ENCODE results near the gene DLAT. TPM values are rescaled to one million over a fixed set of nuclear protein-coding genes. Genes with fewer than 3 reads are reported as not detected.
"Not testable (repeated sequence)": the region's sequence is repeated elsewhere in the genome, so short reads cannot be mapped to it uniquely, and the experiment has no call there.

Gene DLAT
- total RNA-seq, 2 donors from 2014 or later, result 15.6 to 15.9 TPM

- peak overlapping the region; percentile 81 for H3K4me3 ChIP-seq
- peaks cover 44% of the 10 kb centered on the region for H3K36me3 ChIP-seq
- DNase-seq (ENCODE audit: low spot score) (no peak), ATAC-seq (ENCODE audit: insufficient number of reproducible peaks, low FRiP score, low read depth) (no peak)
- H3K9me3 ChIP-seq, result no peaks in the 10 kb centered on the region
- TF ChIP-seq, protein P1, sequence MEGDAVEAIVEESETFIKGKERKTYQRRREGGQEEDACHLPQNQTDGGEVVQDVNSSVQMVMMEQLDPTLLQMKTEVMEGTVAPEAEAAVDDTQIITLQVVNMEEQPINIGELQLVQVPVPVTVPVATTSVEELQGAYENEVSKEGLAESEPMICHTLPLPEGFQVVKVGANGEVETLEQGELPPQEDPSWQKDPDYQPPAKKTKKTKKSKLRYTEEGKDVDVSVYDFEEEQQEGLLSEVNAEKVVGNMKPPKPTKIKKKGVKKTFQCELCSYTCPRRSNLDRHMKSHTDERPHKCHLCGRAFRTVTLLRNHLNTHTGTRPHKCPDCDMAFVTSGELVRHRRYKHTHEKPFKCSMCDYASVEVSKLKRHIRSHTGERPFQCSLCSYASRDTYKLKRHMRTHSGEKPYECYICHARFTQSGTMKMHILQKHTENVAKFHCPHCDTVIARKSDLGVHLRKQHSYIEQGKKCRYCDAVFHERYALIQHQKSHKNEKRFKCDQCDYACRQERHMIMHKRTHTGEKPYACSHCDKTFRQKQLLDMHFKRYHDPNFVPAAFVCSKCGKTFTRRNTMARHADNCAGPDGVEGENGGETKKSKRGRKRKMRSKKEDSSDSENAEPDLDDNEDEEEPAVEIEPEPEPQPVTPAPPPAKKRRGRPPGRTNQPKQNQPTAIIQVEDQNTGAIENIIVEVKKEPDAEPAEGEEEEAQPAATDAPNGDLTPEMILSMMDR (IDR thresholded peaks at IDR 0.05), result no peak
- H3K27ac ChIP-seq, result peak overlapping the region; percentile 44 to 51
- H3K27me3 ChIP-seq (replicated peaks; ENCODE audit: insufficient read depth), result no peaks in the 10 kb centered on the region
- H3K4me1 ChIP-seq (ENCODE audit: control insufficient read depth in 1 of 2, low read depth in 2 of 2), result peaks cover 17 to 37% of the 10 kb centered on the region in 2 donors
These were observed 60.7 kb downstream of the DLAT start for GRCh38 chr11:112085822-112086421.

DNA sequence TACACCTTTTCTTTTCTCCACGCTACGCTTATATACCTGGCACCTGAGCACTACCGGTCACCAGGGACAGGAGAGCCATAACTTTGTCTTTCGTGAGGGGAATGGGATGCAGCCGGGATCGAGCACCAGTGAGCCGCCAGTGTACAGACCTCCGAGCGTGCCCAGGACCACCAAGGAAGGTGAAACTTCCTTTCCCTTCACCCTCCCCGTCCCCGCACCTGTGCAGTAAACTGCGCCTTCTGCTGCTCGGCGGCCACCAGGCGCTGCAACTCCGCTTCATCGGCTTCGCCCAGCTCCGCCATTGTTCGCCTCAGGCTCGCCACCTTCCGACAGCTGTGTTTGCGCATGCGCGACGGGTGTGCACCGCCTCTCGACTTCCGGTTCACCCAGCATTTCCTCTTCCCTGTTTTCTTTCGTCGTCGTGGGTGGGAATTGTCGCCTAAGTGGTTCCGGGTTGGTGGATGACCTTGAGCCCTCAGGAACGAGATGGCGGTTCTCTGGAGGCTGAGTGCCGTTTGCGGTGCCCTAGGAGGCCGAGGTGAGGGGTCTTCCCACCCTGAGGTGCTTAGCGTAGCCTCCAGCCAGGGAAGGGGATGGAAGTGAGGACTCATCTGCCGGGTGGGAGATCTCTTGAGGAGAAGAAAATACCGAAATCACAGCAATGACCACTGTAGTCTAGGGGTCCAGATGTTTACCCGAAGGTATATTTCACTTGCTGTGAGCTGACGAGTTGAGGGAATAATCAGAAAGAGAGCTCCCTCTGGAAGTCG is 61.4 kb downstream of the DLAT start, which contains the start of the genes SDHD and TIMM8B:
Gene SDHD (plus strand): TSS at position 452 of the 770 bp plus-strand sequence. CDS start 35 bp downstream, at position 487.
Gene TIMM8B (minus strand): TSS at position 335 of the 770 bp plus-strand sequence. CDS start 33 bp downstream, at position 302.
- no peaks in the 10 kb centered on the region for H3K9me3 ChIP-seq
- ATAC-seq (ENCODE audit: insufficient number of reproducible peaks, low FRiP score, low read depth), result peak; percentile 97
- H3K4me1 ChIP-seq (ENCODE audit: control insufficient read depth in 1 of 2, low read depth in 2 of 2), result peaks cover 17 to 37% of the 10 kb centered on the region in 2 donors

DNA sequence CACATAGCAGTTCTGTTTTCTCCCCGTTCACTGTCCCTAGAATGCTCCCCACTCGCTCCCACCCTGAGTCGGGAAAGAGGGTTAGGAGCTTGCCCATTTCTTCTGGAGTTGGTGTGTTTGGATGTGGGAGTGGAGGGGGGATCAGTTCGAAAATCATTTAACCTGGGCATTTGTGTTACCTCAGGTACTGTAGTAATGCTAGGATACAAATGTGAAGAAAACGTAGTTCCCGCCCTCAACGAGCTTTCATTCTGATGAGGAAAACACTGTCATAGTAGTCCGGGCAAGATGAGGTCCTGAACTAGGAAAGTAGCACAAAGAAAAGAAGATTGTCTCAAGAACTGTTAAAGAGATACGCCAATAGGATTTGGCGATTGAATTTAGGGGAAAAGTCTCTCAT is 62.0 kb downstream of the DLAT start:
- peaks cover 17 to 37% of the 10 kb centered on the region in 2 donors for H3K4me1 ChIP-seq (ENCODE audit: control insufficient read depth in 1 of 2, low read depth in 2 of 2)
- ATAC-seq (ENCODE audit: insufficient number of reproducible peaks, low FRiP score, low read depth) (no peak), DNase-seq (ENCODE audit: low spot score) (no peak)
- peaks cover 52% of the 10 kb centered on the region for H3K36me3 ChIP-seq
- H3K4me3 ChIP-seq, result peak overlapping the region; percentile 81
- H3K27me3 ChIP-seq (replicated peaks; ENCODE audit: insufficient read depth), result no peaks in the 10 kb centered on the region
- TF ChIP-seq, protein P1 (IDR thresholded peaks at IDR 0.05), result no peak
- H3K27ac ChIP-seq, result peak overlapping the region; percentile 51 to 57
- H3K9me3 ChIP-seq, result no peaks in the 10 kb centered on the region

More for the DNA sequence above, 61.4 kb downstream of the DLAT start, which contains the start of the genes SDHD and TIMM8B:
- Histone ChIP-seq H3K27ac (peak within 1 kb of the TSS; percentile 51 to 57), H3K4me3 (peak within 1 kb of the TSS; percentile 81), H3K27me3 (replicated peaks; ENCODE audit: insufficient read depth) (no peaks in the 10 kb centered on the region), H3K36me3 (peaks cover 50% of the 10 kb centered on the region)
- TF ChIP-seq, protein P1 (IDR thresholded peaks at IDR 0.05), result peak; percentile 35
- DNase-seq (ENCODE audit: low spot score), result peak; percentile 77

DNA sequence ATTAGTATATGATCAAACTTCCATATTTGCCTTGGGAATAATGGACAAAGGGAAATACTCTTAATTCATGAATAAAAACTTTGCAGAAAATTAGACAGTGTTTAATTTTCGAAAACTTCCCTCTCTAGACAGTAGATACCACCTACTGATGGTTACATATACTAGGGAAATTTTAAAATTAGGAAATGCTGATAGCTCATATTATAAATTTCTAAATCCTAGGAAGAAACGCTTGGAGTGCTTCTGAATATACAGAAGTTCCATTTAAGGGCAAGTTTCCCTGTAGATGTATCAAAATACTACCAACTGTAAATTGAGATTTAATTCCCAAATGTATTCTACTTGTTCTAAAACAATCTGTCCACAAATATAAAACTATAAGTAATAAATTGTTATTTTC is 70.1 kb downstream of the DLAT start:
- peaks cover 20% of the 10 kb centered on the region for H3K36me3 ChIP-seq
- H3K27me3 ChIP-seq (replicated peaks; ENCODE audit: insufficient read depth); DNase-seq (ENCODE audit: low spot score); H3K27ac ChIP-seq; H3K9me3 ChIP-seq; ATAC-seq (ENCODE audit: insufficient number of reproducible peaks, low FRiP score, low read depth); H3K4me3 ChIP-seq; H3K4me1 ChIP-seq (ENCODE audit: control insufficient read depth in 1 of 2, low read depth in 2 of 2): not testable (repeated sequence)

DNA sequence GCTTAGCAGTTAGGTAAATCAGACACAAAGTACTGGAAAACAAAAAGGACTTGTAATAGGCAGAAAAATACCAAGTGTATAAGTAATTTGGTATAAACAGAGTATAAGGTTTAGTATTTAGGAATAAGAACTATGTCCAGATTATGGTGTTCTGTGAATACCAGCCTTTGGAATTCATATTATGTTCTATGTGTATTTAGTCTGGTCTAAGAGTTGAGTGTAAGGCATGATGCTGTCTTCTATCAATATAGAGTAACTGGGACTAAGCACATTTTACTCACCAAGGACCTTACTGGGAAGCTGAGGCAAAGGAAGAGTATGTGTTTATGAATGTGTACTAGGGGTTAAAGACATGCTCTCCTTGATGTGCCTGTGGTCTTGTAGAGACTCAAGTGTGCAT is 71.0 kb downstream of the DLAT start:
- Histone ChIP-seq H3K27me3 (replicated peaks; ENCODE audit: insufficient read depth) (no peaks in the 10 kb centered on the region), H3K4me1 (ENCODE audit: control insufficient read depth in 1 of 2, low read depth in 2 of 2) (no peaks in the 10 kb centered on the region), H3K36me3 (peaks cover 13% of the 10 kb centered on the region), H3K27ac (no peak overlapping the region), H3K4me3 (no peak overlapping the region), H3K9me3 (no peaks in the 10 kb centered on the region)
- no peak for DNase-seq (ENCODE audit: low spot score)
- TF ChIP-seq, protein P1 (IDR thresholded peaks at IDR 0.05), result no peak
- no peak for ATAC-seq (ENCODE audit: insufficient number of reproducible peaks, low FRiP score, low read depth)
